NCI-H1092 (cell line): ENCODE measurements around the gene BLTP3B.
"Not testable (repeated sequence)": the region's sequence is repeated elsewhere in the genome, so short reads cannot be mapped to it uniquely, and the experiment has no call there.

Experiments used
- DNase-seq: peaks from one replicate; lab custom pipeline; 2025; lab: John Stamatoyannopoulos, UW

The BLTP3B gene

GRCh38 chr12:100142851-100143559 lies at the start of gene BLTP3B:
BLTP3B (minus strand) TSS chr12:100142874; CDS start chr12:100142635, 239 bp downstream.
- peak; percentile 63 for DNase-seq

- DNase-seq, result no peak
Observed at GRCh38 chr12:100189636-100190394, 47.1 kb upstream of the BLTP3B start.

GRCh38 chr12:100188888-100189635 lies 46.4 kb upstream of the BLTP3B start:
- not testable (repeated sequence) for DNase-seq

- no peak for DNase-seq
Observed at GRCh38 chr12:100187857-100188519, 45.3 kb upstream of the BLTP3B start.

- no peak for DNase-seq
Observed at GRCh38 chr12:100187068-100187467, 44.4 kb upstream of the BLTP3B start.

- DNase-seq, result no peak
Observed at GRCh38 chr12:100186071-100186470, 43.4 kb upstream of the BLTP3B start.

GRCh38 chr12:100185361-100185894 lies 42.8 kb upstream of the BLTP3B start:
- DNase-seq, result no peak

- DNase-seq, result no peak
Observed at GRCh38 chr12:100184549-100185145, 42.0 kb upstream of the BLTP3B start.

- DNase-seq, result no peak
Observed at GRCh38 chr12:100179252-100179651, 36.6 kb upstream of the BLTP3B start.

- not testable (repeated sequence) for DNase-seq
Observed at GRCh38 chr12:100176493-100176892, 33.8 kb upstream of the BLTP3B start.

GRCh38 chr12:100174495-100174894 lies 31.8 kb upstream of the BLTP3B start:
- no peak for DNase-seq

- no peak for DNase-seq
Observed at GRCh38 chr12:100173111-100173510, 30.4 kb upstream of the BLTP3B start.

- DNase-seq, result no peak
Observed at GRCh38 chr12:100171248-100171647, 28.6 kb upstream of the BLTP3B start.

- no peak for DNase-seq
Observed at GRCh38 chr12:100170313-100170858, 27.7 kb upstream of the BLTP3B start.

GRCh38 chr12:100169345-100169744 lies 26.7 kb upstream of the BLTP3B start:
- DNase-seq, result no peak

GRCh38 chr12:100168562-100168961 lies 25.9 kb upstream of the BLTP3B start:
- DNase-seq, result no peak

GRCh38 chr12:100166232-100166631 lies 23.6 kb upstream of the BLTP3B start:
- no peak for DNase-seq

- DNase-seq, result no peak
Observed at GRCh38 chr12:100165356-100165755, 22.7 kb upstream of the BLTP3B start.

GRCh38 chr12:100164153-100164704 lies 21.6 kb upstream of the BLTP3B start:
- no peak for DNase-seq

GRCh38 chr12:100163416-100164152 lies 20.9 kb upstream of the BLTP3B start:
- peak; percentile 65 for DNase-seq
